ENCODE measurements around the gene GPR160.

- TF ChIP-seq CTCF (conservative IDR thresholded peaks at IDR 0.05; ENCODE audit: low read length) (no peak), EZH2phosphoT487 (IDR thresholded peaks at IDR 0.05; ENCODE audit: borderline replicate concordance) (no peak)
These were observed 34.9 kb upstream of the GPR160 start for GRCh38 chr3:170002879-170003278.

Data from Loucy (cell line).